A549 (cell line): ENCODE measurements around the gene GRID1. TPM values are rescaled to one million over a fixed set of nuclear protein-coding genes. Genes with fewer than 3 reads are reported as not detected.

ENCODE experiments used
- ATAC-seq, 2 experiments: fragments of 200-7000 bp in 1 of 2; fragments of >200 bp in 1 of 2; cut with Nextera tagmentation in 1 of 2; cut with Tn5 transposase in 1 of 2; 3 replicates each; pipeline versions ENCODE4 v1.8.0 to v1.9.1; 2018 to 2020; ENCODE audit warnings: mild to moderate bottlenecking in 1 of 2, moderate library complexity in 1 of 2
- CTCF ChIA-PET: fragments of 300-600 bp; sonication (Branson Sonifier 250); formaldehyde crosslinking; extraction: SDS; loops from one replicate; lab custom pipeline; 2021; ENCODE audit warnings: antibody characterized with exemption, inconsistent platforms; lab: Yijun Ruan, JAX
- POLR2A ChIA-PET: fragments of 350-600 bp; formaldehyde crosslinking; extraction: SDS; loops from one replicate; lab custom pipeline; 2021; ENCODE audit warnings: antibody characterized with exemption, inconsistent platforms; lab: Yijun Ruan, JAX
- DNase-seq, 2 experiments: peaks; one replicate each; pipeline versions ENCODE4 v3.0.0 to v3.0.0-alpha.2; 2011 to 2016; ENCODE audit warnings: low read depth in 1 of 2, low spot score in 1 of 2
- FAIRE-seq: peaks from 2 replicates; lab custom pipeline; 2011; peaks lifted over from hg19 to GRCh38; lab: Jason Lieb, UNC
- H3K27ac ChIP-seq, 2 experiments: fragments of >200 bp; sonication (Bioruptor Twin); formaldehyde crosslinking; 3 replicates each; pipeline ENCODE4 v1.5.1; 2016 to 2017
- H3K4me1 ChIP-seq: fragments of >200 bp; sonication (Bioruptor Twin); formaldehyde crosslinking; 3 replicates; pipeline ENCODE4 v1.6.1; 2016
- H3K4me2 ChIP-seq: fragments of >200 bp; sonication (Bioruptor Twin); formaldehyde crosslinking; 3 replicates; pipeline ENCODE4 v1.6.1; 2016
- H3K4me3 ChIP-seq: fragments of >200 bp; sonication (Bioruptor Twin); formaldehyde crosslinking; 3 replicates; pipeline ENCODE4 v1.5.1; 2016
- H3K9me3 ChIP-seq: fragments of >200 bp; sonication (Bioruptor Twin); formaldehyde crosslinking; 3 replicates; pipeline ENCODE4 v1.6.1; 2016
- BHLHE40 ChIP-seq: IDR thresholded peaks from 2 replicates; pipeline ENCODE4 v1.6.1; 2012; ENCODE audit warnings: low read depth, low read length, inconsistent platforms
- CBX2 ChIP-seq: fragments of 200-600 bp; sonication (generic); IDR thresholded peaks from 2 replicates; pipeline ENCODE4 v1.6.1; 2016; ENCODE audit warnings: low read depth, mild to moderate bottlenecking, borderline replicate concordance
- CHD2 ChIP-seq: fragments of 150-350 bp; IDR thresholded peaks from 2 replicates; pipeline ENCODE4 v1.6.1; 2014; ENCODE audit warnings: low read length; ENCODE audit not compliant: partially characterized antibody
- E2F6 ChIP-seq: IDR thresholded peaks from 2 replicates; pipeline ENCODE4 v1.6.1; 2012; ENCODE audit warnings: low read depth, borderline replicate concordance
- FOSB ChIP-seq: fragments of 250-450 bp; sonication (Bioruptor Pico); IDR thresholded peaks from 2 replicates; pipeline ENCODE4 v1.5.0; 2020; ENCODE audit warnings: mild to moderate bottlenecking, moderate library complexity
- FOXS1 ChIP-seq: fragments of 250-450 bp; sonication (Bioruptor Pico); IDR thresholded peaks from 2 replicates; pipeline ENCODE4 v1.5.0; 2020; ENCODE audit warnings: mild to moderate bottlenecking, moderate library complexity
- GATA3 ChIP-seq: IDR thresholded peaks from 2 replicates; pipeline ENCODE4 v1.6.1; 2012; ENCODE audit warnings: borderline replicate concordance
- HMGXB4 ChIP-seq: fragments of 250-450 bp; sonication (Bioruptor Pico); IDR thresholded peaks from 2 replicates; pipeline ENCODE4 v1.5.0; 2021; ENCODE audit warnings: mild to moderate bottlenecking, moderate library complexity, borderline replicate concordance
- HOXA7 ChIP-seq: fragments of 250-450 bp; sonication (Bioruptor Pico); IDR thresholded peaks from 2 replicates; pipeline ENCODE4 v1.5.0; 2020; ENCODE audit warnings: mild to moderate bottlenecking, moderate library complexity
- HOXB5 ChIP-seq: fragments of 250-450 bp; sonication (Bioruptor Pico); IDR thresholded peaks from 2 replicates; pipeline ENCODE4 v1.5.0; 2020; ENCODE audit warnings: mild to moderate bottlenecking, moderate library complexity
- JUNB ChIP-seq: fragments of >200 bp; sonication (Bioruptor Twin); formaldehyde crosslinking; IDR thresholded peaks from 2 replicates; pipeline ENCODE4 v1.6.1; 2016
- KDM1A ChIP-seq: fragments of 200-600 bp; sonication (generic); IDR thresholded peaks from 2 replicates; pipeline ENCODE4 v1.6.1; 2016; ENCODE audit warnings: low read depth, mild to moderate bottlenecking
- MYC ChIP-seq: IDR thresholded peaks from 2 replicates; pipeline ENCODE4 v1.6.1; 2012; ENCODE audit warnings: mild to moderate bottlenecking, inconsistent platforms, low read length, improper control_type of control experiment, borderline replicate concordance
- POLR2AphosphoS2 ChIP-seq: conservative IDR thresholded peaks from 2 replicates; pipeline ENCODE4 v1.6.1; 2012; ENCODE audit warnings: low read length, improper control_type of control experiment, inconsistent platforms
- RFX5 ChIP-seq: fragments of 450-650 bp; IDR thresholded peaks from 2 replicates; pipeline ENCODE4 v1.7.1; 2014; ENCODE audit warnings: antibody characterized with exemption, mild to moderate bottlenecking, moderate library complexity
- RNF2 ChIP-seq: fragments of 200-600 bp; sonication (generic); IDR thresholded peaks from 2 replicates; pipeline ENCODE4 v1.6.1; 2016; ENCODE audit warnings: low read depth, mild to moderate bottlenecking, antibody characterized with exemption, moderate library complexity, borderline replicate concordance
- SMC3 ChIP-seq: fragments of >200 bp; sonication (Bioruptor Twin); formaldehyde crosslinking; IDR thresholded peaks from 3 replicates; pipeline ENCODE4 v1.6.1; 2018; ENCODE audit warnings: inconsistent platforms
- TFCP2L1 ChIP-seq: fragments of 250-450 bp; sonication (Bioruptor Pico); IDR thresholded peaks from 2 replicates; pipeline ENCODE4 v1.5.0; 2021; ENCODE audit warnings: mild to moderate bottlenecking
- USF2 ChIP-seq: fragments of 450-650 bp; IDR thresholded peaks from 2 replicates; pipeline ENCODE4 v1.6.1; 2014; ENCODE audit warnings: antibody characterized with exemption
- ZC3H11A ChIP-seq: fragments of 450-650 bp; IDR thresholded peaks from 2 replicates; pipeline ENCODE4 v1.6.1; 2014; ENCODE audit warnings: antibody characterized with exemption, mild to moderate bottlenecking
- ZFP36 ChIP-seq: fragments of 450-650 bp; IDR thresholded peaks from 2 replicates; pipeline ENCODE4 v1.6.1; 2014; ENCODE audit warnings: borderline replicate concordance; ENCODE audit not compliant: partially characterized antibody
- ZNF302 ChIP-seq: fragments of 250-450 bp; sonication (Bioruptor Pico); IDR thresholded peaks from 2 replicates; pipeline ENCODE4 v1.9.0; 2021; ENCODE audit warnings: inconsistent platforms, mild to moderate bottlenecking, moderate library complexity
- WGBS: methylation state at CpG from one replicate; pipeline ENCODE4 v1.1.6; 2017; ENCODE audit errors: missing lambda C conversion rate; 5-methylcytosine and 5-hydroxymethylcytosine counted together
- polyA plus RNA-seq, 4 experiments: library from polyadenylated mRNA; depleted of rRNA in 3 of 4; stranded (reverse); fragments of >200 nt; fragmentation: RNase III in 1 of 4; extraction: RNeasy Plus Mini Kit Qiagen cat#74134 plus additional on column Dnase treatment in 1 of 4; gene quantifications; 2 replicates in 3 of 4; 3 replicates in 1 of 4; pipeline ENCODE4 v1.2.3, GENCODE V29; 2011 to 2017
- TF ChIP-seq, protein P1 (sequence below): IDR thresholded peaks from 2 replicates; pipeline ENCODE4 v1.6.1; 2012
- TF ChIP-seq, protein P2 (sequence below): fragments of 200-600 bp; sonication (generic); IDR thresholded peaks from 2 replicates; pipeline ENCODE4 v1.6.1; 2016; ENCODE audit warnings: antibody characterized with exemption, mild to moderate bottlenecking, moderate library complexity
- TF ChIP-seq, protein P3 (sequence below): fragments of >200 bp; sonication (Bioruptor Twin); formaldehyde crosslinking; IDR thresholded peaks from 3 replicates; pipeline ENCODE4 v1.6.1; 2016

The GRID1 gene
- polyA plus RNA-seq, 2 of the 4 experiments (the other 2 are of a cell fraction), result 0.14 to 0.30 TPM

DNA sequence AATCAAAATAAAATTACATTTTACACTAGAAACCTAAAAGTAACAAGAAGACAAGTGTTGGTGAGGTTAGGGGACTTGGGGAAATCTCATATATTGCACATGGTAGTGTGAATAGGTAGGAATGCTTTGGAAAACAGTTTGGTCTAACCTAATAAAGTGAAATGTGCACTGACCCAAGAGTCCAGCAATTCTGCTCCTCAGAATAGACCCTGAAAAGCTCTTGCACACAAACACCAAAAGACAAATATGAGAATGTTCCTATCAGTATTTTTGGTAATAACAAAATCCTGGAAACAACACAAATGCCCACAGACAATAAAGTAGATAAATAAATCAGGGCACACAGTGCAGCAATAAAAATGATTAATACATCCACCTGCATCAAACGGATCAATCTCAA lies 165.7 kb downstream of the GRID1 start:
- WGBS, result 2% methylated on average over 1 of the region's 1 CpG
- no peak overlapping the region for H3K27ac ChIP-seq

GRCh38 chr10:86200269-86200668 lies 166.3 kb downstream of the GRID1 start:
- no peak for DNase-seq
- Histone ChIP-seq H3K9me3 (no peaks in the 10 kb centered on the region), H3K4me2 (no peak overlapping the region), H3K27ac (no peak overlapping the region), H3K4me1 (no peaks in the 10 kb centered on the region), H3K4me3 (no peak overlapping the region)
- TF ChIP-seq, protein P1, sequence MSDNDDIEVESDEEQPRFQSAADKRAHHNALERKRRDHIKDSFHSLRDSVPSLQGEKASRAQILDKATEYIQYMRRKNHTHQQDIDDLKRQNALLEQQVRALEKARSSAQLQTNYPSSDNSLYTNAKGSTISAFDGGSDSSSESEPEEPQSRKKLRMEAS, result no peak
- no peak for TF ChIP-seq ZFP36
- TF ChIP-seq POLR2AphosphoS2, result no peak
- TF ChIP-seq HOXB5 (CRISPR knock-in tag), result no peak
- no peak for TF ChIP-seq SMC3
- no peak for TF ChIP-seq HOXA7
- TF ChIP-seq HMGXB4 (CRISPR knock-in tag), result no peak
- TF ChIP-seq ZNF302 (CRISPR knock-in tag), result no peak
- TF ChIP-seq CBX2, result no peak
- no peak for TF ChIP-seq FOXS1
- TF ChIP-seq CHD2, result no peak
- no peak for TF ChIP-seq JUNB
- no peak for FAIRE-seq
- ChIA-PET CTCF (no interaction called here), POLR2A (no interaction called here)
- WGBS, result 11% methylated on average over 1 of the region's 1 CpG
- ATAC-seq, result no peak

More for the DNA sequence above, 165.7 kb downstream of the GRID1 start:
- no peak for ATAC-seq
- ChIA-PET POLR2A (no interaction called here), CTCF (no interaction called here)
- no peak overlapping the region for H3K4me3 ChIP-seq
- no peaks in the 10 kb centered on the region for H3K4me1 ChIP-seq
- H3K4me2 ChIP-seq, result no peak overlapping the region
- DNase-seq, result no peak
- no peaks in the 10 kb centered on the region for H3K9me3 ChIP-seq
- TF ChIP-seq HOXA7 (no peak), HMGXB4 (CRISPR knock-in tag) (no peak), USF2 (no peak)
- TF ChIP-seq, protein P2, sequence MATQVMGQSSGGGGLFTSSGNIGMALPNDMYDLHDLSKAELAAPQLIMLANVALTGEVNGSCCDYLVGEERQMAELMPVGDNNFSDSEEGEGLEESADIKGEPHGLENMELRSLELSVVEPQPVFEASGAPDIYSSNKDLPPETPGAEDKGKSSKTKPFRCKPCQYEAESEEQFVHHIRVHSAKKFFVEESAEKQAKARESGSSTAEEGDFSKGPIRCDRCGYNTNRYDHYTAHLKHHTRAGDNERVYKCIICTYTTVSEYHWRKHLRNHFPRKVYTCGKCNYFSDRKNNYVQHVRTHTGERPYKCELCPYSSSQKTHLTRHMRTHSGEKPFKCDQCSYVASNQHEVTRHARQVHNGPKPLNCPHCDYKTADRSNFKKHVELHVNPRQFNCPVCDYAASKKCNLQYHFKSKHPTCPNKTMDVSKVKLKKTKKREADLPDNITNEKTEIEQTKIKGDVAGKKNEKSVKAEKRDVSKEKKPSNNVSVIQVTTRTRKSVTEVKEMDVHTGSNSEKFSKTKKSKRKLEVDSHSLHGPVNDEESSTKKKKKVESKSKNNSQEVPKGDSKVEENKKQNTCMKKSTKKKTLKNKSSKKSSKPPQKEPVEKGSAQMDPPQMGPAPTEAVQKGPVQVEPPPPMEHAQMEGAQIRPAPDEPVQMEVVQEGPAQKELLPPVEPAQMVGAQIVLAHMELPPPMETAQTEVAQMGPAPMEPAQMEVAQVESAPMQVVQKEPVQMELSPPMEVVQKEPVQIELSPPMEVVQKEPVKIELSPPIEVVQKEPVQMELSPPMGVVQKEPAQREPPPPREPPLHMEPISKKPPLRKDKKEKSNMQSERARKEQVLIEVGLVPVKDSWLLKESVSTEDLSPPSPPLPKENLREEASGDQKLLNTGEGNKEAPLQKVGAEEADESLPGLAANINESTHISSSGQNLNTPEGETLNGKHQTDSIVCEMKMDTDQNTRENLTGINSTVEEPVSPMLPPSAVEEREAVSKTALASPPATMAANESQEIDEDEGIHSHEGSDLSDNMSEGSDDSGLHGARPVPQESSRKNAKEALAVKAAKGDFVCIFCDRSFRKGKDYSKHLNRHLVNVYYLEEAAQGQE, result no peak
- FAIRE-seq, result no peak

DNA sequence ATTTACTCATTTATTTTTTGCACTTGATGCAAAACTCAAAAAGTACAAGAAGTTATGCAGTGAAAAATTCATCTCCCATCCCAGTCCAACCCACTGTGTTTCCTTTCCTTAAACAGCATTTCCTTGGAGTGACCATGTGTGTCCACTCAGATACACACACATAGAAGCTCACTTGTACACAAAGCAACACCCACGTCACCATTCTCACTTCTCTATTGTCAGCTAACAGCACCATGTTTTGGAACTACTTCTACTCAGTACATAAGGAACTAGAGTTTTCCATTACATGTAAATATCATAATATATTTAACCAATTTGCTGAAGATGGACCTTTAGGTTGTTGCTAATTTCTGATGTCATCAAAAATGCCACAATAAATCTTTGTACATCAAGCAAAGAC lies 167.6 kb downstream of the GRID1 start:
- ChIA-PET POLR2A (no interaction called here), CTCF (interaction anchor here (1.4 kb wide), 1 partner anchor 10 kb away, joined by 4 read pairs; no protein-coding TSS in a partner anchor)
- no peak for DNase-seq
- H3K9me3 ChIP-seq, result no peaks in the 10 kb centered on the region
- 0% methylated on average over 1 of the region's 1 CpG for WGBS
- no peaks in the 10 kb centered on the region for H3K4me1 ChIP-seq
- no peak for FAIRE-seq
- ATAC-seq, result no peak
- no peak overlapping the region for H3K4me2 ChIP-seq
- no peak overlapping the region for H3K27ac ChIP-seq
- H3K4me3 ChIP-seq, result no peak overlapping the region
- TF ChIP-seq E2F6 (no peak), GATA3 (no peak), KDM1A (no peak), ZC3H11A (no peak), MYC (no peak), BHLHE40 (no peak), FOSB (CRISPR knock-in tag) (no peak), RFX5 (no peak), POLR2AphosphoS2 (no peak), RNF2 (no peak), TFCP2L1 (no peak)
- TF ChIP-seq, protein P3, sequence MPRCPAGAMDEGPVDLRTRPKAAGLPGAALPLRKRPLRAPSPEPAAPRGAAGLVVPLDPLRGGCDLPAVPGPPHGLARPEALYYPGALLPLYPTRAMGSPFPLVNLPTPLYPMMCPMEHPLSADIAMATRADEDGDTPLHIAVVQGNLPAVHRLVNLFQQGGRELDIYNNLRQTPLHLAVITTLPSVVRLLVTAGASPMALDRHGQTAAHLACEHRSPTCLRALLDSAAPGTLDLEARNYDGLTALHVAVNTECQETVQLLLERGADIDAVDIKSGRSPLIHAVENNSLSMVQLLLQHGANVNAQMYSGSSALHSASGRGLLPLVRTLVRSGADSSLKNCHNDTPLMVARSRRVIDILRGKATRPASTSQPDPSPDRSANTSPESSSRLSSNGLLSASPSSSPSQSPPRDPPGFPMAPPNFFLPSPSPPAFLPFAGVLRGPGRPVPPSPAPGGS, result no peak
